Kidney epithelial cell (primary cell): ENCODE data around the gene MEAK7. TPM values are rescaled to one million over a fixed set of nuclear protein-coding genes. Genes with fewer than 3 reads are reported as not detected.
"Not testable (repeated sequence)": the region's sequence is repeated elsewhere in the genome, so short reads cannot be mapped to it uniquely, and the experiment has no call there.

Experiments used
- DNase-seq: peaks from one replicate; pipeline ENCODE4 v3.0.0-alpha.2; 2010; ENCODE audit warnings: low read depth
- H3K27me3 ChIP-seq: 2 replicates; pipeline ENCODE4 v1.6.0; 2011; ENCODE audit warnings: low read length; ENCODE audit not compliant: control insufficient read depth, insufficient read depth
- H3K36me3 ChIP-seq: 2 replicates; pipeline ENCODE4 v1.5.1; 2011; ENCODE audit warnings: low read length; ENCODE audit not compliant: control insufficient read depth, insufficient read depth
- H3K4me3 ChIP-seq: 2 replicates; pipeline ENCODE4 v1.5.1; 2011; ENCODE audit warnings: low read depth, mild to moderate bottlenecking, control low read depth, low read length
- CTCF ChIP-seq: IDR thresholded peaks from 2 replicates; pipeline ENCODE4 v1.5.1; 2011; ENCODE audit warnings: mild to moderate bottlenecking, moderate library complexity, low read length, control low read depth, inconsistent platforms; ENCODE audit not compliant: insufficient read depth, poor library complexity, severe bottlenecking
- total RNA-seq: library from RNA; depleted of rRNA; stranded (reverse); fragments of >200 nt; gene quantifications from 2 replicates; pipeline ENCODE4 v1.2.3, GENCODE V29; 2015

Gene MEAK7
- total RNA-seq, 1 donor from 2014 or later, result 26.9 TPM

GRCh38 chr16:84530590-84530989 is 26.1 kb upstream of the MEAK7 start:
- Histone ChIP-seq H3K4me3 (no peak overlapping the region), H3K36me3 (no peaks in the 10 kb centered on the region), H3K27me3 (no peaks in the 10 kb centered on the region)
- TF ChIP-seq CTCF, result no peak
- DNase-seq, result no peak

DNA sequence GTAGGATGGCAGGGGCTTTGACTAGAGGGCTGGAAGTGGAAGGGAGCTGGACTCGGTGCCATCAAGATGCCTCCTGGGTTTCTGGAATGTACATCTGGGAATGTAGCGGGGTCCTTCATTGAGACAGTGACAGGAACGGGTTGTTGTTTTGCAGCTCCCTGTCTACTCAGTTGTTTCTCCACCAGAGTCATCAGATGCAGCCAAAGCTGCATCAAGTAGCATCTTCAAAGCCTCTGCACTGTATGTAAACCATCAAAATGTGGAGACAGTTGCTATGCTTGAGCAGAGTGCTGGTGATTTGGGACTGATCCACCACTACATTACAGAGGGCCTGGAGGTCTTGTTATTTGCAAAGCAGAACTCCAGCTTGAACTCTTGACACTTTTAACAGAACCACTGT is 25.1 kb upstream of the MEAK7 start:
- no peaks in the 10 kb centered on the region for H3K27me3 ChIP-seq
- TF ChIP-seq CTCF, result no peak
- H3K36me3 ChIP-seq, result no peaks in the 10 kb centered on the region
- H3K4me3 ChIP-seq, result no peak overlapping the region
- DNase-seq, result no peak

- H3K36me3 ChIP-seq, result no peaks in the 10 kb centered on the region
- DNase-seq, result no peak
- no peak overlapping the region for H3K4me3 ChIP-seq
- H3K27me3 ChIP-seq, result no peaks in the 10 kb centered on the region
- TF ChIP-seq CTCF, result no peak
Measured at GRCh38 chr16:84528322-84528721, 23.9 kb upstream of the MEAK7 start.

- no peak for TF ChIP-seq CTCF
- Histone ChIP-seq H3K36me3 (no peaks in the 10 kb centered on the region), H3K27me3 (no peaks in the 10 kb centered on the region), H3K4me3 (no peak overlapping the region)
- no peak for DNase-seq
Measured at GRCh38 chr16:84527532-84528269, 23.2 kb upstream of the MEAK7 start.

DNA sequence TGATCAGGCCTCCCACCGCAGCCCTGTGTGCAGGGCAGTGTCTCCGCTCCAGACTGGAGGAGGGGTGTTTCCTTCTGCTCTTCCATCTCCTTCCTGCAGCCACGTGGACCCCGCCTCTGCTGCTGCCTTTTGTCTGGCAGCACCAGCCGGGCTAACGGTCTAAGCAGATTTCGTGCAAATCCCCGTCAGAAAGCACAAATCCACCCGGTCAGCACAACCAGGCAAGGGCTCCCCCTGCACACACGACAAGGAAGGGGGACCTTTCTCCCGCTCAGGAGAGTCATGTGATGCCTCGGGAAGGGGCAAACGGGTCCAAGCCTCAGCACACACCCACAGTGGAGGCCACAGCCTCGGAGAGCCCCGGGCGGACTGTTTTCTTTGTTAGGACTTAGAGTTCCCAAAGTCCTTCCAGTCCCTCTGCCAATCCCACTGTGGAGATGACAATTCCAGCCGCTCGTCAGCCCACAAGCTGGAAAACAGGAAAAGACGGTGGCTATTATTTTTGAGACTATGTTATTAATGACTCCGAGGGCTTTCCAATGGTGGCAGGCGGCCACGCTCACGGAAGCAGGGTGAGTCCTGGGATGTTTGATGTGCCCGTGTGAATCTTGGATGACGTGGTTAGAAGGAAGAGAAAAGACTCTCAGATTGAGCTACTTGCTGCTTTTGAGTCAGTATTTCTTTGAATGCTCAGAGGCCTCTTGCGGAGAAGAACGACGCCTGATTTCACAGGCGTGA is 22.5 kb upstream of the MEAK7 start:
- no peaks in the 10 kb centered on the region for H3K27me3 ChIP-seq
- TF ChIP-seq CTCF, result no peak
- no peak for DNase-seq
- no peaks in the 10 kb centered on the region for H3K36me3 ChIP-seq
- no peak overlapping the region for H3K4me3 ChIP-seq

GRCh38 chr16:84524941-84525581 is 20.6 kb upstream of the MEAK7 start:
- not testable (repeated sequence) for H3K27me3 ChIP-seq, H3K4me3 ChIP-seq, H3K36me3 ChIP-seq, DNase-seq
